NB4 (cell line): ENCODE results near the gene MSRB1.

Experiments
- DNase-seq: peaks from one replicate; pipeline ENCODE4 v3.0.0; 2010; ENCODE audit warnings: low read depth
- H3K4me3 ChIP-seq: one replicate; pipeline ENCODE4 v1.5.1; 2011; ENCODE audit warnings: mild to moderate bottlenecking, low read depth, low read length, moderate library complexity
- MYC ChIP-seq: IDR thresholded peaks from 2 replicates; pipeline ENCODE4 v1.6.1; 2011; ENCODE audit warnings: low read depth, low read length
- POLR2A ChIP-seq: IDR thresholded peaks from 2 replicates; pipeline ENCODE4 v1.6.1; 2011; ENCODE audit warnings: mild to moderate bottlenecking; ENCODE audit not compliant: insufficient read length; ENCODE audit errors: extremely low read depth
- TF ChIP-seq, protein P1 (sequence below): IDR thresholded peaks from one replicate; pipeline ENCODE4 v1.5.1; 2012; ENCODE audit warnings: low read depth, low read length
- TF ChIP-seq, protein P2 (sequence below): IDR thresholded peaks from 2 replicates; pipeline ENCODE4 v1.6.1; 2011; ENCODE audit warnings: low read depth, low read length

MSRB1 gene

DNA sequence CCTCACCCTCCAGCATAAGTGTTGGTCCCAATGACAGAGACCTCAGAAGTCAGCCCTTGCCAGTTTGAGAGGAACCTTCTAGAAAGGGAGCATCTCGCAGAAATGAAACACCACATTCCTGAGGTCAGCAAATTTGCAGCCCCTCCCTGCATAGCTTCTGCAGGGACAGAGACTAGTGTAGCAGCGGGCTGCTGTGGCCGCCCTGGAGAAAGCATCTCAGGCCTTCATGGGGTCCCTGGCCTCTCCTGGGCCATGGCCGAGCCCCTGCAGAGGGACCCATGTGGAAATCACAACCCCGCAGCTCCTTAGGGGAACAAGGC, 36.2 kb downstream of the MSRB1 start:
- TF ChIP-seq, protein P1, sequence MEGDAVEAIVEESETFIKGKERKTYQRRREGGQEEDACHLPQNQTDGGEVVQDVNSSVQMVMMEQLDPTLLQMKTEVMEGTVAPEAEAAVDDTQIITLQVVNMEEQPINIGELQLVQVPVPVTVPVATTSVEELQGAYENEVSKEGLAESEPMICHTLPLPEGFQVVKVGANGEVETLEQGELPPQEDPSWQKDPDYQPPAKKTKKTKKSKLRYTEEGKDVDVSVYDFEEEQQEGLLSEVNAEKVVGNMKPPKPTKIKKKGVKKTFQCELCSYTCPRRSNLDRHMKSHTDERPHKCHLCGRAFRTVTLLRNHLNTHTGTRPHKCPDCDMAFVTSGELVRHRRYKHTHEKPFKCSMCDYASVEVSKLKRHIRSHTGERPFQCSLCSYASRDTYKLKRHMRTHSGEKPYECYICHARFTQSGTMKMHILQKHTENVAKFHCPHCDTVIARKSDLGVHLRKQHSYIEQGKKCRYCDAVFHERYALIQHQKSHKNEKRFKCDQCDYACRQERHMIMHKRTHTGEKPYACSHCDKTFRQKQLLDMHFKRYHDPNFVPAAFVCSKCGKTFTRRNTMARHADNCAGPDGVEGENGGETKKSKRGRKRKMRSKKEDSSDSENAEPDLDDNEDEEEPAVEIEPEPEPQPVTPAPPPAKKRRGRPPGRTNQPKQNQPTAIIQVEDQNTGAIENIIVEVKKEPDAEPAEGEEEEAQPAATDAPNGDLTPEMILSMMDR = no peak
- TF ChIP-seq, protein P2, sequence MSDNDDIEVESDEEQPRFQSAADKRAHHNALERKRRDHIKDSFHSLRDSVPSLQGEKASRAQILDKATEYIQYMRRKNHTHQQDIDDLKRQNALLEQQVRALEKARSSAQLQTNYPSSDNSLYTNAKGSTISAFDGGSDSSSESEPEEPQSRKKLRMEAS = no peak
- TF ChIP-seq POLR2A = no peak
- no peak for TF ChIP-seq MYC
- no peak for DNase-seq
- H3K4me3 ChIP-seq = no peak overlapping the region

DNA sequence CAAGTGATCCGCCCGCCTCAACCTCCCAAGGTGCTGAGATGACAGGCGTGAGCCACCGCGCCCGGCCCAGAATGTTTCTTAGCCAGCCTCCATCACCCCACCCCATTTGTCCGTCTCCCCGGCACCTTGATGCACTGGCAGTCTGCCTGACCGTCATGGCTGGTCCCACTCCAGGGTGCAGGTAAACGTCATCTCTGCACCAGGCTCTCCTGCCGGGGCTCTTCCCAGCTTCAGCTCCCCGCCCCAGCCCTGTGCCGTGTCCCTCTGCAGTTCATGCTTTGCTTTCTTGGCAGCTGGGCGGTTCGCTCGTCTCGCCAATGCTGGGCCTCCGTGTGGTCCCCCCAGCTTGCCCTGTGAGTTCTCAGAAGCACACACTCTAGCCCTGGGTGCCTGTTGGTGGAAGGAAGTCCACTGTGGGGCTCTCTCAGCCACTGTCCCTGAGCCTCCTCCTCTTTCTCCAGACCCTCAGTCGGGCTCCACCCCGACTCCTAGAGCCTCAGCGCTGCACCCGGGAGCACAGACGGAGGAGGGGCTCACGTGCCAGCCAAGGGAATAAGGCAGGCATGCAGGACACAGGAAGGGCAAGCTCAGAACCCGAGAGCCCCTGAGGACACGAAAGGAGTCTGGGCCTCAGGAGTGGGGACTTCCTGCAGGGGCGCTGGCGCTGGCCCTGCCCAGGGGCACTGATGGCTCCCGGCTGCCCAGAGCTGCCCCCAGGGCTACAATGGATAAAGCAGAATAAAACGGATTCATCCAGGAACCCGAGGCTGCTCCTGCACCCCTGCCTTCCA, 36.7 kb downstream of the MSRB1 start:
- no peak overlapping the region for H3K4me3 ChIP-seq
- TF ChIP-seq, protein P1 = no peak
- TF ChIP-seq, protein P2 = no peak
- TF ChIP-seq MYC = no peak
- no peak for TF ChIP-seq POLR2A
- DNase-seq = no peak

DNA sequence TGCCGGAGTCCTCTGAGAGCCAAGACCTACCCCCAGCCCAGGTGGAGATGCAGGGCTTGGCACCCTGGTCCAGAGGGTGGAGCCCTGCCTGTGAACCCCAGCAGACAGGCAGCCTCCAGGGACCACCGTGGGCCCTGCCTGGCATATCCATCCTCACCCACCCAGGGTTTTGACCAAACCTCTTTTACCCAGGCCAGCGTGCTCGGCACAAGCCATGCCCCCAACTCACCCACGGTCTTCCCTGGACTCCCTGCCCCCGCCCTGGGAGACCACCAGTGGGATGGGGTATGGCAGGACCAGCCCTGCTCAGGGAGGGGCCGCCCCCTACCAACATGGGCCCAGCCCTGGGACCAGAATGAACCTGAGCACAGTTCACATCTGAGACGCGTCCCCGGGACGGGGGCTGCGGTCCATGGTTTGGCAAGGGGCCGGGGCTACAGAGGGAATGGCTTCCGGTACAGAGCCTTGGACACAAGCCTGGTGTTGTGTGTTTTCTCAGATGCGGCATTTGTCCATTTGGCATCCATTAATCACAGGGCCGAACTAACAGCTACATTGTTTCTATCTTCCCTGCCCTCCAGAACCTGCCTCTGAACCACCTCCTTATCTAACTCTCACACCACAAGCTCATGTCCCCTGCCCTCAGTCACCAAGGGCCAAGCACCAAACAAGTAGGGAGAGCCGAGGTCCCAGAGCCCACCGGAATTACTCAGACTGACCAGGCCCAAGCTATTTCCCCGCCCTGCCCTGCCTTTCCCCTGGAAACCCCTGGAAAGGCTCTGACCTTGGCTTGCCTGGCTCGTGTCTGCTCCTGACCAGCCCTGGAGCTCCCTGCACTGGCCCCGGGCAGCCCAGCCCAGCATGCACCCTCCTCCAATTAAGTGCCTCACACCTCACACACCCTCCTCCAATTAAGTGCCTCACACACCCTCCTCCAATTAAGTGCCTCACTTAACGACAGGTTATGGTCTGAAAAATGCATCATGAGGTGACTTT, 38.9 kb downstream of the MSRB1 start:
- DNase-seq = no peak
- no peak for TF ChIP-seq POLR2A
- TF ChIP-seq, protein P1 = no peak
- TF ChIP-seq, protein P2 = no peak
- TF ChIP-seq MYC = no peak
- no peak overlapping the region for H3K4me3 ChIP-seq

DNA sequence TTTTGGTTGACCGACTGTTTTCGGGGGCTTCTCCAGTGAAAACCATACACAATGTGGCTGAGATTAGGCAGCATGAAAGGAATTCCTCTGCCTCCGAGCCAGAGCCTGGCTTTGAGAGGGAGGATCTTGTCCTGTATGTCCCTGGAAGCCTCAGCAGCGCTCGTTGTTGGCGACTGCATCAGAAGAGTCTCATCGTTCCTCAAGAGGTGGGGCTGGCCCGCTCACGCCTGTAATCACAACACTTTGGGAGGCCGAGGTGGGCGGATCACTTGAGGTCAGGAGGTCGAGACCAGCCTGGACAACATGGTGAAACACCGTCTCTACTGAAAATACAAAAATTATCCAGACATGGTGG, 39.8 kb downstream of the MSRB1 start:
- TF ChIP-seq, protein P1 = no peak
- TF ChIP-seq POLR2A = no peak
- TF ChIP-seq, protein P2 = no peak
- TF ChIP-seq MYC = no peak
- no peak for DNase-seq
- H3K4me3 ChIP-seq = no peak overlapping the region

DNA sequence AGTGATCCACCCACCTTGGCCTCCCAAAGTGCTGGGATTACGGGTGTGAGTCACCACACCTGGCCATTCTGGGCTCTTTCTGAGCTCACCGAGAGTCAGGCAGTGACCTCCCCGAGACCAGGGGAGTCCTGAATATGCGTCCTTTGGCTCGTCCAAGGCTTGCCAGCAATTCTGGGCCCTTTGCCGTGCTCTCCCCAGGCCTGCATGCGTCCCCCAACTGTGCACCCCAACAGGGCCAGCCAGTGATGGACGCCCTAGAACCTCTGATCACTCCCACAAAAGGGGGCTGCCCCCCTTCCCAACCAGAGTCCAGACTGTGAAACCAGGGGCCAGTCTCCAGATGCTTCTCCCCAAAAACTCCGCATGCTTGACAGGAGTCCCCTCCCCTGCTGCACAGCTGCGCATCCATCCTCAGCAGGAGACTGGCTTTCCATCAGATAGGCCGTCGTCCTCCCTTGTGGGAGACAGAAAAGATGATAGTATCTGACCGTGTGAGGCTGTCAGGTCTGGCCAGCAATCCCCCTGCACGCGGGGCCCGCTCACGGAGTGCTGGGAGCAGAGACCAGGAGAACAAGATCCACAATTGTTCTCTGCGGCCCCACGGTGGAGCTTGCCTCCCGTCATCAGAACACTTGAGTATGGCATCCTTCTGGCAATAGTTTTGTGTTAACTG, 40.3 kb downstream of the MSRB1 start:
- no peak for DNase-seq
- H3K4me3 ChIP-seq = no peak overlapping the region
- TF ChIP-seq, protein P1 = no peak
